AG04449 (cell line): ENCODE results near the gene TENM3.
"Not testable (repeated sequence)": the region's sequence is repeated elsewhere in the genome, so short reads cannot be mapped to it uniquely, and the experiment has no call there.

Experiments
- CTCF ChIA-PET: fragments of 350-600 bp; formaldehyde crosslinking; extraction: SDS; loops from one replicate; lab custom pipeline; 2021; ENCODE audit warnings: antibody characterized with exemption; lab: Yijun Ruan, JAX
- POLR2A ChIA-PET: fragments of 400-600, 350-600 bp; formaldehyde crosslinking; extraction: SDS; loops from one replicate; lab custom pipeline; 2020; ENCODE audit warnings: antibody characterized with exemption, inconsistent platforms; lab: Yijun Ruan, JAX
- DNase-seq: peaks from one replicate; pipeline ENCODE4 v3.0.0-alpha.2; 2010; ENCODE audit warnings: low read depth, low spot score
- H3K4me3 ChIP-seq: 2 replicates; pipeline ENCODE4 v1.5.1; 2011; ENCODE audit warnings: low read depth, mild to moderate bottlenecking, control low read depth, low read length
- CTCF ChIP-seq: IDR thresholded peaks from one replicate; pipeline ENCODE4 v1.5.1; 2011; ENCODE audit warnings: mild to moderate bottlenecking, moderate library complexity, low read length, control low read depth, inconsistent platforms; ENCODE audit not compliant: insufficient read depth; ENCODE audit errors: missing control alignments

Gene TENM3

GRCh38 chr4:182243204-182243603, at the start of gene TENM3:
TENM3 (plus strand) TSS chr4:182243402; CDS start chr4:182324021, 80,619 bp downstream.
- DNase-seq, POLR2A ChIA-PET, CTCF ChIA-PET, H3K4me3 ChIP-seq: not testable (repeated sequence)

- POLR2A ChIA-PET, result no interaction called here
- H3K4me3 ChIP-seq, result no peak overlapping the region
- TF ChIP-seq CTCF, result no peak
- DNase-seq, result no peak
- CTCF ChIA-PET, result interaction anchor here (1.1 to 1.7 kb wide), 2 partner anchors 12 to 17 kb away, joined by 3 to 4 read pairs; no protein-coding TSS in a partner anchor
Measured at GRCh38 chr4:182194091-182194824, 48.9 kb upstream of the TENM3 start.

GRCh38 chr4:182197611-182198010, 45.6 kb upstream of the TENM3 start:
- no peak overlapping the region for H3K4me3 ChIP-seq
- ChIA-PET CTCF (interaction anchor here (1.0 kb wide), 1 partner anchor 40 kb away, joined by 3 read pairs; no protein-coding TSS in a partner anchor), POLR2A (no interaction called here)
- no peak for TF ChIP-seq CTCF
- DNase-seq, result no peak

GRCh38 chr4:182201871-182202270, 41.3 kb upstream of the TENM3 start:
- ChIA-PET CTCF (interaction anchor here (1.2 kb wide), 1 partner anchor 11 kb away, joined by 3 read pairs; no protein-coding TSS in a partner anchor), POLR2A (no interaction called here)
- TF ChIP-seq CTCF, result no peak
- no peak overlapping the region for H3K4me3 ChIP-seq
- no peak for DNase-seq

GRCh38 chr4:182202650-182203049, 40.6 kb upstream of the TENM3 start:
- H3K4me3 ChIP-seq, result no peak overlapping the region
- ChIA-PET CTCF (no interaction called here), POLR2A (no interaction called here)
- DNase-seq, result no peak
- no peak for TF ChIP-seq CTCF

GRCh38 chr4:182203872-182204411, 39.3 kb upstream of the TENM3 start:
- H3K4me3 ChIP-seq, result no peak overlapping the region
- ChIA-PET POLR2A (no interaction called here), CTCF (no interaction called here)
- no peak for DNase-seq
- no peak for TF ChIP-seq CTCF
